ENCODE measurements around the gene BSN.

DNA sequence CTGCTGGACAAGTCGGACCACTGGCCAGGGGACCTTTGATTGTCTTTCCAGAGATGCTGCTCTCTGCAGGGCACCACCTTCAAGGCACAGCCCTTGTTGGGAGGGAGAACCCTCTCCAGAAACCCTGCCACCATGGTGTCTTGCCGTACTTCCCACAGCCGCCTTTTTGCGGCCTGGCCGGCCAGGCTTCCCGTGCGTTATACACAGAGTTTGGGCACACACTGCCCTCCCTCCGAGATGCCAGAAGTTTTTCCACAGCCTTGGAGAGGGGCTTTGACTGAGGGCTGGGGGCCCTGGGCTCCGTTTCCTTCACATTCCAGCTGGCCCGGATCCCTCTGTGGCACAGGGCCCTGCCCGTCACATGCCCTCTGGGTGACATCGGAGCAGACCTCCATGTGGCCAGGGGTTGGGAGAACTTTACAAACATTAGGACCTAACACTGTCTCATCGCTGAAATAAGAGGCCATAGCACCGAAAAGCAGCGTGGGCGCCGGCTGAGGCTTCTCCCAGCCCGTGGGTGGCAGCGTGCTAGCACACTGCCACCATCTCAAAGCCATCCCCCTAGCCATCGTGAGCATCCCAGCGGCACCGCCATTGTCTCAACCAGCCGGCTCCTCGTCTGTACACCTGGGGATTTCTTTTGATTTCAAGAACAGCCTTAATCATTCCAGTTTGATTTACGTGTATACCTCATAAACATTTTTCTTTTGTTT, 113.6 kb downstream of the BSN start:
- TF ChIP-seq POLR2A (IDR thresholded peaks at IDR 0.05) (no peak), POLR2AphosphoS5 (IDR thresholded peaks at IDR 0.05) (no peak), EP300 (IDR thresholded peaks at IDR 0.05; ENCODE audit: low read depth) (no peak)
- TF ChIP-seq, protein P1, sequence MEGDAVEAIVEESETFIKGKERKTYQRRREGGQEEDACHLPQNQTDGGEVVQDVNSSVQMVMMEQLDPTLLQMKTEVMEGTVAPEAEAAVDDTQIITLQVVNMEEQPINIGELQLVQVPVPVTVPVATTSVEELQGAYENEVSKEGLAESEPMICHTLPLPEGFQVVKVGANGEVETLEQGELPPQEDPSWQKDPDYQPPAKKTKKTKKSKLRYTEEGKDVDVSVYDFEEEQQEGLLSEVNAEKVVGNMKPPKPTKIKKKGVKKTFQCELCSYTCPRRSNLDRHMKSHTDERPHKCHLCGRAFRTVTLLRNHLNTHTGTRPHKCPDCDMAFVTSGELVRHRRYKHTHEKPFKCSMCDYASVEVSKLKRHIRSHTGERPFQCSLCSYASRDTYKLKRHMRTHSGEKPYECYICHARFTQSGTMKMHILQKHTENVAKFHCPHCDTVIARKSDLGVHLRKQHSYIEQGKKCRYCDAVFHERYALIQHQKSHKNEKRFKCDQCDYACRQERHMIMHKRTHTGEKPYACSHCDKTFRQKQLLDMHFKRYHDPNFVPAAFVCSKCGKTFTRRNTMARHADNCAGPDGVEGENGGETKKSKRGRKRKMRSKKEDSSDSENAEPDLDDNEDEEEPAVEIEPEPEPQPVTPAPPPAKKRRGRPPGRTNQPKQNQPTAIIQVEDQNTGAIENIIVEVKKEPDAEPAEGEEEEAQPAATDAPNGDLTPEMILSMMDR (IDR thresholded peaks at IDR 0.05), result no peak
